ENCODE measurements around the gene IMPDH1. TPM values are rescaled to one million over a fixed set of nuclear protein-coding genes. Genes with fewer than 3 reads are reported as not detected.
A peak's percentile ranks its signal among the peaks of the same experiment; 100 is the strongest.

IMPDH1 gene
- total RNA-seq, 4 donors from 2014 or later, result 43.1 to 68.5 (median 47.4) TPM

GRCh38 chr7:128350708-128351295, 59.0 kb downstream of the IMPDH1 start:
- DNase-seq (ENCODE audit: low spot score in 2 of 2), result no peak
- WGBS, result 78% methylated on average over 29 of the region's 35 CpGs
- Histone ChIP-seq H3K4me1 (peaks cover 18% of the 10 kb centered on the region), H3K36me3 (no peaks in the 10 kb centered on the region), H3K27ac (no peak overlapping the region), H3K4me3 (no peak overlapping the region), H3K9me3 (no peaks in the 10 kb centered on the region), H3K27me3 (peaks cover 39% of the 10 kb centered on the region)
- no peak for TF ChIP-seq EP300 (IDR thresholded peaks at IDR 0.05)
- TF ChIP-seq POLR2AphosphoS5 (IDR thresholded peaks at IDR 0.05), result no peak
- TF ChIP-seq CTCF (IDR thresholded peaks at IDR 0.05), result no peak
- no peak for TF ChIP-seq POLR2A (IDR thresholded peaks at IDR 0.05)

- no peak overlapping the region for H3K27ac ChIP-seq
- 32% methylated on average over 4 of the region's 4 CpGs for WGBS
- TF ChIP-seq EP300 (IDR thresholded peaks at IDR 0.05) (no peak), POLR2A (IDR thresholded peaks at IDR 0.05) (no peak), CTCF (IDR thresholded peaks at IDR 0.05) (no peak), POLR2AphosphoS5 (IDR thresholded peaks at IDR 0.05) (no peak)
Measured at GRCh38 chr7:128349466-128349825, 60.3 kb downstream of the IMPDH1 start.

GRCh38 chr7:128347647-128348097, 62.1 kb downstream of the IMPDH1 start:
- no peak for DNase-seq (ENCODE audit: low spot score in 2 of 2)
- WGBS, result 11% methylated on average over 2 of the region's 2 CpGs

More at GRCh38 chr7:128349466-128349825, 60.3 kb downstream of the IMPDH1 start:
- Histone ChIP-seq H3K4me3 (no peak overlapping the region), H3K36me3 (no peaks in the 10 kb centered on the region), H3K4me1 (peaks cover 18% of the 10 kb centered on the region), H3K9me3 (no peaks in the 10 kb centered on the region), H3K27me3 (peaks cover 39% of the 10 kb centered on the region)
- no peak for DNase-seq (ENCODE audit: low spot score in 2 of 2)

GRCh38 chr7:128344431-128344774, 65.4 kb downstream of the IMPDH1 start:
- H3K4me3 ChIP-seq, result no peak overlapping the region
- H3K27me3 ChIP-seq, result no peaks in the 10 kb centered on the region
- 87% methylated on average over 5 of the region's 5 CpGs for WGBS
- peaks cover 27% of the 10 kb centered on the region for H3K4me1 ChIP-seq
- DNase-seq (ENCODE audit: low spot score in 2 of 2), result no peak
- H3K36me3 ChIP-seq, result peaks cover 5% of the 10 kb centered on the region
- H3K27ac ChIP-seq, result no peak overlapping the region
- TF ChIP-seq CTCF (IDR thresholded peaks at IDR 0.05) (no peak), POLR2AphosphoS5 (IDR thresholded peaks at IDR 0.05) (no peak), EP300 (IDR thresholded peaks at IDR 0.05) (no peak), POLR2A (IDR thresholded peaks at IDR 0.05) (no peak)
- H3K9me3 ChIP-seq, result no peaks in the 10 kb centered on the region

More at GRCh38 chr7:128347647-128348097, 62.1 kb downstream of the IMPDH1 start:
- H3K27me3 ChIP-seq, result peaks cover 25% of the 10 kb centered on the region
- no peak overlapping the region for H3K4me3 ChIP-seq
- TF ChIP-seq CTCF (IDR thresholded peaks at IDR 0.05) (peak; percentile 41 to 43), POLR2AphosphoS5 (IDR thresholded peaks at IDR 0.05) (no peak)
- H3K9me3 ChIP-seq, result no peaks in the 10 kb centered on the region
- peaks cover 28% of the 10 kb centered on the region for H3K4me1 ChIP-seq
- H3K36me3 ChIP-seq, result no peaks in the 10 kb centered on the region
- no peak overlapping the region for H3K27ac ChIP-seq

GRCh38 chr7:128343554-128344430, 66.0 kb downstream of the IMPDH1 start, which contains the start of gene RBM28:
Gene RBM28, minus strand, starts transcription at chr7:128343908. Its CDS starts 115 bp downstream, at chr7:128343793.
- Histone ChIP-seq H3K27me3 (no peaks in the 10 kb centered on the region), H3K4me1 (peaks cover 23% of the 10 kb centered on the region), H3K9me3 (no peaks in the 10 kb centered on the region), H3K27ac (peak within 1 kb of the TSS; percentile 82), H3K36me3 (peaks cover 10% of the 10 kb centered on the region), H3K4me3 (peak within 1 kb of the TSS; percentile 83)
- 11% methylated on average over 49 of the region's 49 CpGs for WGBS
- DNase-seq (ENCODE audit: low spot score in 2 of 2), result peak; percentile 93
- TF ChIP-seq CTCF (IDR thresholded peaks at IDR 0.05), result no peak
- peak in 1 of 2 donors; percentile 29 for TF ChIP-seq POLR2A (IDR thresholded peaks at IDR 0.05)
- no peak for TF ChIP-seq EP300 (IDR thresholded peaks at IDR 0.05)
- TF ChIP-seq POLR2AphosphoS5 (IDR thresholded peaks at IDR 0.05), result peak in 2 of 3 donors; percentile 41 to 94

Measured in suprapubic skin (tissue), 4 donors.